Raji (cell line): ENCODE measurements around the gene LAMC1.

Experiments
- POLR2A ChIP-seq: IDR thresholded peaks from 2 replicates; pipeline ENCODE4 v1.6.1; 2011; ENCODE audit warnings: low read depth, low read length, control low read depth; ENCODE audit not compliant: insufficient read depth

The LAMC1 gene

DNA sequence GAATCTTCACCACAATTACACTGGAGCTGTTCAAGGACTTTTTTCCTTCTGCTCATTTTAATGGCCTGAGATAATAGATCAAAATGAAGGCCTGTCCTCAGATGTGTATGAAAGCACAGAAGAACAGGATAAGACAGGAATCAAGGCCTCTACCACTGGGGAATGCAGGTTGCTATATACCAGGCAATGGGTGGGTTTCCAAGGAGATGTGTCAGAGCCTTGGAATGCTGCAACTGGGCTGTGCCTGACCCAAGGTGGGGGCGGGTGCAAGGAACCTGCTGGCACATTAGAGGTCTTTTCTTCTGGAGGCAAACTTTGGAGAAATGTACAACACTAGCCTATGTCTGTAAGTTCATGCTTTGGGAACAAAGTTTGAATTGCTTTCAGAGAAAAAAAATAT is 141.1 kb downstream of the LAMC1 start:
- TF ChIP-seq POLR2A = no peak

DNA sequence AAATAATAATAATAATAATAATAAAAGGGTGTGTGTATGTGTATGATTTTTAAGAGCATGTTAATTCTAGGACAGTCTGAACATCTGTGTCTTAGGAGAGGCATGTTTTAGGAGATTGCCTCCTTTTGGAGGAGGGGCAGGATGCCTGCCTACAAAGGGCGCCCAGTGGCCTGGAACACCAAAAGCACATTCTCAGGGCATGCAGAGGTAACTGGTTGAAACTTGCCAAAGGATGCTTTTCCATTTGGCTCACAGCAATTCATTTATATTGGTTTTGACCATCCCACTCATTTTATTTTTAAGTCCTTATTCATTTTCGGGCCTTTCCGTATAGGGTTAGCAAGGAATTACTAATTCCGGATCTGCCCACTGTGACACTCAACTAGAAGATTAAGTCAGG is 141.7 kb downstream of the LAMC1 start:
- no peak for TF ChIP-seq POLR2A

DNA sequence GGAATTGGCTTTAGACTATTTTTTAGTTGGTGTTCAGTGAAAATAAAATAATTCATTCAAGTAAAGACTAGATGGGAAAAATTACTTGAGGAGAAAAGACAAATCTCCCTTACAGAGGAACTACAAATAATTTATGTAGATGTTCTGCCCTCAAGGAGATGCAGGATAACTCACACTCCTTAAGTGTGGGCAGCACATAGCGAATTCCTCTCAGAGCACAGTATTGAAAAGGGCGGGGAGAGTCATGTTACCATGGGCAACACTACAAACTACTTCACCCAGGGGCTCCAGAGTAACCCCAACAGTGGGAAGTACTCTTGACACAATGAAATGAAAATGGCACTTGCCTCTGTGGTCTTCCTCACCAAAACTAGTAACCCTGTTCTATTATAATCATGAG is 142.2 kb downstream of the LAMC1 start:
- no peak for TF ChIP-seq POLR2A

DNA sequence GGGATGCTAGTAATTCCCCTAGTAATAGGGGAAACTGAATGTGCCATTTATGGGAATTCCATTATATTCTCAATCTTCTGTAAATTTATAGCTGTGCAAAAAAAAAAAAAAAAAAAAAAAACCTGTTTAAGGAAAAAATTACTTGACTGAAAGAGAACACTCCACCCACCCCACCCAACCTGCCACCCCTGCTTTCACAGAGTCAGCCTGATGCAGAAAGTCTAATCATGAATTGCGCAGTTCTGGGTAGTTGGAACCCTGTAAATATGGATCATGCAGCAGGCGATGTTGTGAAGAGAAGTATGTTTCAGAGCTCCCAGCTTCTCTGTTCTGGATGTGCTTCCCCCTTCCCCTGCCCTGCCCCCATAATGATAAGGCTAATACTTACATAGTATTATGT is 143.2 kb downstream of the LAMC1 start:
- TF ChIP-seq POLR2A = no peak

DNA sequence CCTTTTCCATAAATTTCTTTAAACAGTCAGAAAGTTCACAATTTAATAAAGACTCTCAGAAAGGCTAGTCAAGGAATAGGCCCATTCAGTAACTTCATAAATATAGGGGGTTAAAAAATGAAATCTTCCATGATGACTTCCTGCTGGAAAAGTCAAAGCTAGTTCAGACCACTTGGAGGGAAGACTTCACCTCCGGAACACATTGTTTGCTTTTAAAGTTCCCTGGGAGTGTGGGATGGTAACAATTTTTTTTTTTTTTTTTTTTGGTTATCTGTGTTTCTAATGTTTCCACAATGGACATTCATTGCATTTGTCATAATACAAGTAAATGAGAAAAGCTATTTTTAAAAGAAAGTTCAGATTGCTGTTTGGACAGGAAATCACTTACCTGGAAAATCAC is 144.5 kb downstream of the LAMC1 start:
- TF ChIP-seq POLR2A = no peak

DNA sequence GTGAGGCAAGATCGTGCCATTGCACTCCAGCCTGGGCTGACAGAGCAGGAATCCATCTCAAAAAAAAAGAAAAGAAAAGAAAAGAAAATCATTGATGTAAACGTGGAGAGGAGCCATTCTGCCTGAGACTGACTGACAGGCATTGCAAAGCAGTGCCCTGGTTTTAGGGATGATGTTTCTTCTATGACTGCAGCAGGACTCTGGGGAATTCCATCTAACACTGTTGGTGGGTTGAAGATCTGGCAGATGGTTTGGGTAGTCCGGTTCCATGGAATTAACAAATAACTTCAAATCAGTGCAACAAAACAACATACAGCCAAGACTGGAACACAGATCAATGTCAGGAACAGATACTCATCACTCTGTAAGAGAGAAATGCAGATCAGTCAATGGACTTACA is 145.1 kb downstream of the LAMC1 start:
- no peak for TF ChIP-seq POLR2A

DNA sequence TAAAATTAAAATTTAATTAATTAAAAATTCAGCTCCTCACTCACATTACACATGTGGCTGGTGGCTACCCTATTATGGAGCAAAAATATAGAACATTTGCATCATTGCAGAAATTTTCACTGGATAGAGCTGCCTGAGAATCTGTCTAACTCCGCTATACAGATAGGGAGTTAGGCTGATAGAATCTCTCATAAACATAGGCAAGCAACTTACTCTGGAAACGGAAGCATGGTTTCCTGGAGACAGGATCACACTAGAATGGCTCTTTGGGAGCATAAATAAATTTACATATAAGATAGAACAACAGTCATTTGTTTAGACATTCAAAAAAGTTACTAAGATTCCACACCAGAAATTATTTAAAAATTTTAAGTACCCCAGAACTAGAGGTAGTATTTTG is 150.6 kb downstream of the LAMC1 start:
- TF ChIP-seq POLR2A = no peak

DNA sequence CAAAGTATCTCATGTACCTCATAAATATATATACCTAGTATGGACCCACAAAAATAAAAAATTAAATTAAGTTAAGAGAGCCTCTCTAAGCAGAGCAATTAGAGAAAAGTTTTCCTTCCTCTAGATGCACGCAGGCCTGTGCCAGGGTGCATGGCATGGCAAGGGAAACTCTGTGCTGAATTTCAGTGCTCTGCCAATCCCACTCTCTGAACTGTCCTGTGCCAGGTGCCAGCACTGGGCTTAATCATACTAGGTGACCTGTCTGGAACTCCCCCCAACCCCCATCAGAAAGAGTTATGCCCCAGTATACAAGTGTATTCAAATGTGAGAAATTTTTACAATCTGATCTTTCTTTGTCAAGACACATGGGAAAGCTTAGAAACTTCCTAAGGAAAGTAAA is 152.4 kb downstream of the LAMC1 start:
- no peak for TF ChIP-seq POLR2A

DNA sequence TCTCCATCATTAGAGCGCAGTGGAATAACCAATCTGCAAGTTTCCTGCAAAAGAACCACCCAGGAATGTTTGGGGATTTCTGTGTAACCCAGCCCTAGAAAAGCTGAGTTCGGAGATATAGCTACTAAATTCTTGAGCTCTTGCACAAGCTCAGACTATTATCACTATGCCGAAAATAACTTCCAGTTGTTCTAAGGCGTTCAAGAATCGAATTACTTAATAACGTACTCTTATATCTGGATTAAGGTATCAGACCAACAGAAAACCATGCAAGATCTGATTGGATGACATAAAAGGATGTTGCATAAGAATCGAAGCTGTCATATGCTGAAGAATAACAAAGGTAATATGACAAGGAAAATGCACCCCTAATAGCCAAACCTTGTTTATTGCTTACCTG is 155.3 kb downstream of the LAMC1 start:
- TF ChIP-seq POLR2A = no peak

DNA sequence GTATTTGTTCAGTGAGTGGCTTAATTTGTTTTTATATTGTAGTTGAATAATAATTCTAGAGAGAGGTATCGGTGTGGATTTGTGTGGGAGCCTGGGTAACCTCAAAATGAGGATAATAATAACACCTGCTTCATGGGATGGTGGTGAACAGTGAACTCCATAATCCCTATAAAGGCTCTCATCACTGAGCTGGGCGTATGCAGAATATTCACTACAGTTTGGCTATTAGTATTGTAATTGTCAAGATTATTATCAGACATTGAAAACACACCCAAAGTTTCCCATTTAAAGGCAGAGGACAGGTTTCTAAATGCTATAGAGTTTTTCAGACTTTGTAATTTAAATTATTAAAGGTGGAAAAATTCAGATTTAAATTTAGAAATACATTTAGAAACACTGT is 155.8 kb downstream of the LAMC1 start:
- no peak for TF ChIP-seq POLR2A

DNA sequence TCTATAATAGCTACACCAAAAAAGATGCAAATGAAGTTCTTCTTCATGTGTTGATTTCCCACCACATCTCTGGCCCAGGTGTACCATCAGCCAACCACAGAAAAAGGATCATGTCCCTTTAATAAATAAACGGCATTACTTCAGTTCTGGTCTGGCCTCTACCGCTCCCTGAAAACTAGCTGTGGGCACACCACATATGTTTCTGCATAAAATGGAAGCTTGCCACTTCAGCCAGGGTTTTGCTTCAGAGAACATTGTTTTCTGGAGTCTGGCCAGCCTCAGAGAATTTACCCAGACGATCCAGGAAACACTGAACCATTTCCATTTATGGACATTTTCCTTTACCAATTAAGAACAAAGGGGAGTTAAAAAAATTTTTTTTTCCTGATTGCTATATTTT is 157.0 kb downstream of the LAMC1 start:
- no peak for TF ChIP-seq POLR2A

DNA sequence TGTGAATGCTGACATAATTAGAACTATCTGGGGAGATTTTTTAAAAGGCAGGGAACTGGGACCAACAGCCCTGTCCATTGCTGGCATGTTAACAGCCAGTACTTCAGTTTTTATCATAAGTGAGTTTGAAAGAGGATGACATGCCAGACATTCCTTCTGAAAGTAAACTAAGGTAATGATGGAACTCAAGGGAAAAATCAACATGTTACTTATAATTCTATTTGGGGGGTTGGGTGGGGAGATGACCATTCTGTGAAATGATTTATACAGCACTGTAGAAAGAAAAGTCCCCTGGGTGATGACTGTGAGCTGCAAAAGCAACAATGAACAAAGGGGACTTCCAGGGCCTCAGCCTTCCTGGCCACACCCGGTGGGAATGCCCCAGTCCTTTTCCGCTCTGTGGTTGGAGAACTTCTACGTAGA is 157.4 kb downstream of the LAMC1 start:
- no peak for TF ChIP-seq POLR2A

DNA sequence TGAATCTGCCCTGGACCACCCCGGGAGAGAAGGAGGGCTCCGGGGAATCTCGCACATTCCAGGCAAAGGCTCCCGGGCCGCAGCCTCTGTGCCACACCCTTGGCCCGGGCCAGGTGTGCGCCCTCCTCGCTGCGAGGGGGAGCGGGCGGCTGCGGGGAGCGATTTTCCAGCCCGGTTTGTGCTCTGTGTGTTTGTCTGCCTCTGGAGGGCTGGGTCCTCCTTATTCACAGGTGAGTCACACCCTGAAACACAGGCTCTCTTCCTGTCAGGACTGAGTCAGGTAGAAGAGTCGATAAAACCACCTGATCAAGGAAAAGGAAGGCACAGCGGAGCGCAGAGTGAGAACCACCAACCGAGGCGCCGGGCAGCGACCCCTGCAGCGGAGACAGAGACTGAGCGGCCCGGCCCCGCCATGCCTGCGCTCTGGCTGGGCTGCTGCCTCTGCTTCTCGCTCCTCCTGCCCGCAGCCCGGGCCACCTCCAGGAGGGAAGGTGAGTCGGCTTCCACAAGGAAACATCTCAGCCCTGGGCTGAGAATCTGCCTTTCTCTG is 162.8 kb downstream of the LAMC1 start, which contains the start of gene LAMC2:
TSS of gene LAMC2 (plus strand) at position 324 of the 550 bp plus-strand sequence. CDS start at position 413, 89 bp downstream.
- no peak for TF ChIP-seq POLR2A

DNA sequence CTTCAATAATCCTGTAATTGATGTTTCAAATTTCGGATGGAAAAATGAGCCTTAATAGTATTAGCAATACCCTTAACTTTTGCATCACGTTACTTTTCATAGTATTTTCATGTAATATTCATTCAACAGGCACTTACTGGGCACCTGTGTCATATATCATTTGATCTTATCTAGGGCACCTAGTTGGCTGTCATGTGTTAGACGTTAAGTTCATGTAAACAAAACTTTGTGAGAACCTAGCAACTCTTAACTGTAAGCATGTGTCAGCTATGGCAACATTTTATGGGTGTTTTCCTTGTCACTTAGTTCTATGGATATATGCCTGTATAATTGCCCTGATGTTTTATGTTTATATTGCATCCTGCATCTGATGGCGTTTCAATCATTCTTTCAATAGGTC is 163.6 kb downstream of the LAMC1 start:
- no peak for TF ChIP-seq POLR2A

DNA sequence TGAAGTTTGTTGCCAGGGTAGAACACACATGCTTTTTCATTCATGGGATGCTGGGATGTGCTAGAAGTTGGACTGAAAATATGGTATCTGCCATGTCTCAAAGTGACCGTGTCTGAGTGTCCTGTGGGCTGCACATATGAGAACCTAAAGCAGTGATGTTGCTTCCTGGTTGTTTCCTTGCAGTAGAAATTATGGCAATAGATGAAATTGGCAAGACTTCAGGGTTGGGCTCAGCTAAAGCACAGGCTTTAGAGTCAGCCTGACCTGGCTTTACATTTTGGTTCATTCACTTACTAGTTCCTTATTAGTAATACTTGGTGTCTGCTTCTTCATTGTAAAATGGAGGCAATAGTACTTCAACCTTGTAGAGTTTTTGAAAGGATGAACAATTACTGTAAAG is 165.0 kb downstream of the LAMC1 start:
- no peak for TF ChIP-seq POLR2A

DNA sequence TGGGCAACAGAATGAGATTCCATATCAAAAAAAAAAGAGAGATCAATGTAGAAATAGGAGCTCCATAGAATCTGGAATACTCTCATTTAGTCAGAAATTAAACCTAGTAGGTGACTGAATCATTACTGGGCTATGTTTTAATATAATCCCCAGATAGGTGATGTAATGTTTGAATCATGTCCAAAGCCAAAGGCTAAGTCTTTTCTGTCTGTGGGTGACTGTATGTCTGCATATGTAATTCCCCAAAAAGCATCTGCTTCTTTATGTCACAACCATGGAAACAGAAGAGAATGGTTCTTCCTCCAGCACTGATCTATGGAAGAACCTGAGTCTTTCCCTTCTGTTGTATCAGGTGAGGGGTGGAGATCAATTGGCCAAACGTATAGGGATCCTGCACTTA is 168.6 kb downstream of the LAMC1 start:
- TF ChIP-seq POLR2A = no peak

DNA sequence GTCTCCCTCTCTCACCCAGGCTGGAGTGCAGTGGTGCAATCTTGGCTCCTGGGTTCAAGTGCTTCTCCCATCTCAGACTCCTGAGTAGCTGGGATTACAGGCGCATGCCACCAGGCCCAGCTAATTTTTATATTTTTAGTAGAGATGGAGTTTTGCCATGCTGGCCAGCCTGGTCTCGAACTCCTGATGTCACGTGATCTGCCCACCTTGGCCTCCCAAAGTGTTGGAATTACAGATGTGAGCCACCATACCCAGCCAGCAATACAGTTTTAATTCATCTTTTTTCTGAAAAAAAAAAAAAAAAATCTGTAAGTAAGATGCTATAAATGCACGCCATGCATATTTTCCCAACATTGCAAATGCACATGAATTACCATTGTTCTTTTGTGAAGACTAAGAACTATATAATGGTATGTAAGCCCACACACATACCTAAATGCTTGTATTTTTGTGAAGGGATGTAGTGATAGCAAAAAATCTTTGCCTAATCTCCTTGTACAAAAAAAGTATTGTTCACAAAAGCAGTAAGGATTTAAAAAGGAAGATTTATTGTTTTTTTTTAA is 170.8 kb downstream of the LAMC1 start:
- no peak for TF ChIP-seq POLR2A

DNA sequence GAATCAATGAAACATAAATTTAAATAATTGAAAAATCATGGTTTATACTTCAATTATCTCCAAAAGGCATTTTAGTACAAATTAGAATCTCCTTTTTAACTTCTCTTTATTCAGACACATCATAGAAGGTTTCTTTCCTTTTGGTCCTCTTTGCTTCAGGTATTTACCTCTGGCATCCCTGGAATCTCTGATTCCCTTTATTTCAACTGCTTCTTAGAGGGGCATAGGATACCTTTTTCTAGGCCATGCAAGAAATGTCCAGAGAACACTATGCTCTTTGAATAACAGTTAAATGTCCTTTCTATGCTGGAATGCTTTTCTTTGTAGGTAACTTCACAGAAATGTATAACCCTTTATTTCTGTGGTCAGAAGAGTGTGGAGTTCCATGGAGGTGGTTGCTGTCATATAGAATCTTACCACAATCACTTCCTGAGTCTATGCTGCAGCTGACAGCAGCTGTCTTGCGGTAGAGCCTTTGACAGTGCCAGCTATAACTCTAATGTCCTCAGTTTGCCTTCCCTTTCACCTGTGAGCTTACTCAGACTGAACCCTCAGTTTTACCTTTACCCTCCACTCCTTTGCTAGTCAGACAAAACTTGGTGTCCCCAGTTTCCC is 171.4 kb downstream of the LAMC1 start:
- no peak for TF ChIP-seq POLR2A

DNA sequence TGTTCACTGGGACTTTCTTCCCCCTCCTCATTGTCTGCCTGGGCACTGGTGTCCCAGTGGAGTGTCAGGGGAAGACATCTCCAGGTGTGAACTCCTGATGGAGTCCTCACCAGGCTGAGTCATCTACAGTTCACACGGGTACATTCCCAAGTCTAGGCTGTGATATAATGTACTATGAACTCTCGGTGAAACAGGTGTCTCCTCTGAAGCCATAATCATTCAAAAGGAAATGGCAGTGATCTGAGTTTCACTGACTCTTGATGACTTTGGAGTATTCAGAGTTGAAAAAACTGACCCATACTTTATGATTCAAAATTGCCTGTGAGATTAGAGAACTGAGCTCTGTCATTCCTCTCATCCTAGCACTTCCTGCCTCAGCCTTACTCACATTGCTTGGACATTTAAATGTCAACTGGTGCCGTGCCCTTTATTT is 171.9 kb downstream of the LAMC1 start:
- no peak for TF ChIP-seq POLR2A
